Tibial nerve (tissue), 4 donors: ENCODE measurements around the gene ABLIM3.

Experiments used
- CTCF ChIP-seq, 5 experiments: fragments of 200-600 bp in 3 of 5; fragments of 450-650 bp in 2 of 5; sonication (generic) in 3 of 5; IDR thresholded peaks; one replicate each; pipeline ENCODE4 v1.5.1; 2016 to 2019; ENCODE audit warnings: antibody characterized with exemption in 5 of 5, mild to moderate bottlenecking in 3 of 5, moderate library complexity in 2 of 5
- EP300 ChIP-seq, 2 donors: sonication (generic); formaldehyde crosslinking; IDR thresholded peaks; one replicate each; pipeline ENCODE4 v1.6.1; 2017; ENCODE audit warnings: antibody characterized with exemption in 2 of 2, mild to moderate bottlenecking in 1 of 2
- POLR2A ChIP-seq, 2 donors: fragments of 450-650 bp; IDR thresholded peaks; one replicate each; pipeline ENCODE4 v1.6.1; 2017; ENCODE audit warnings: antibody characterized with exemption in 2 of 2, mild to moderate bottlenecking in 2 of 2, moderate library complexity in 2 of 2

DNA sequence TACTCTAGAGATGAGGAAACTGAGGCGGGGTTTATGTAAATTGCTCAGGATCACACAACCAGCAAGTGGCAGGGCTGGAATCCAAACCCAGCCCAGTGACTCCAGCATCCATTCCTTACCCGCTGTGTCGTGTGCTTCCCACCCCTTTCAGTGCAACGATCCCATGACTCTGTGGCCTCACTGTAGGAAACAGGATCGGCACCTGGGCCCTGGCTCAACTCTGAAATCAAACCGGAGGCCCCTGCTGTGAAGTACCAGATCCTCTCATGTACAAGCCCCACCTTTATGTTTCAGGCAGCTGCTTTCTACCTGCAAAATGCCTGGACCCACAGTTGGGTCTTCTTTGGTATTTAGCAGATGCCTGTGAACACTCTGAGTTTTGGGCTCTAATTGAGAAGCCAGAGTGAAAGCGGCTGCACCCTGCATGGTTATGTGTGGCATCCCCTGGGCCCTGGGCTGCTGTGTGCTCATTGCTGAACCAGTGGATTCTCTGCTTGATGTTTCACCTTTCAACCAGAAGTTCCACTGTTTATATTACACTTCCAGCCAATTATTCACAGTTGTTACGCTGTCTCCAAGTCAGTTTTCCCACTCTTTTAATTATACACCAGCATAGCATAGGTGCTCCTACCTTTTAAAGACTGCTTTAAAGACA is 36.7 kb downstream of the ABLIM3 start:
- no peak for TF ChIP-seq CTCF (IDR thresholded peaks at IDR 0.05)
- peak in 1 of 2 donors; percentile 20 for TF ChIP-seq POLR2A (IDR thresholded peaks at IDR 0.05)
- TF ChIP-seq EP300 (IDR thresholded peaks at IDR 0.05) = no peak
